Medulla oblongata (tissue), 1 donor: Measurements from ENCODE around the gene HS2ST1.
"Not testable (repeated sequence)": the region's sequence is repeated elsewhere in the genome, so short reads cannot be mapped to it uniquely, and the experiment has no call there.

ENCODE experiments used
- DNase-seq: peaks from one replicate; pipeline ENCODE4 v3.0.0-alpha.2; 2015; ENCODE audit errors: extremely low spot score

Gene HS2ST1

GRCh38 chr1:86925742-86926141 lies 11.3 kb downstream of the HS2ST1 start:
- no peak for DNase-seq

GRCh38 chr1:86926883-86927282 lies 12.4 kb downstream of the HS2ST1 start:
- DNase-seq, result no peak

- DNase-seq, result no peak
Measured at GRCh38 chr1:86928819-86929218, 14.4 kb downstream of the HS2ST1 start.

- DNase-seq, result no peak
Measured at GRCh38 chr1:86933051-86933450, 18.6 kb downstream of the HS2ST1 start.

GRCh38 chr1:86933562-86934377 lies 19.3 kb downstream of the HS2ST1 start:
- DNase-seq, result no peak

- DNase-seq, result no peak
Measured at GRCh38 chr1:86938450-86938849, 24.0 kb downstream of the HS2ST1 start.

- DNase-seq, result no peak
Measured at GRCh38 chr1:86938855-86939254, 24.4 kb downstream of the HS2ST1 start.

- DNase-seq, result no peak
Measured at GRCh38 chr1:86939406-86939805, 25.0 kb downstream of the HS2ST1 start.

- DNase-seq, result no peak
Measured at GRCh38 chr1:86940599-86940998, 26.2 kb downstream of the HS2ST1 start.

GRCh38 chr1:86942042-86942441 lies 27.6 kb downstream of the HS2ST1 start:
- DNase-seq, result no peak

GRCh38 chr1:86942743-86943142 lies 28.3 kb downstream of the HS2ST1 start:
- no peak for DNase-seq

GRCh38 chr1:86948212-86948611 lies 33.8 kb downstream of the HS2ST1 start:
- no peak for DNase-seq

- no peak for DNase-seq
Measured at GRCh38 chr1:86950712-86951419, 36.4 kb downstream of the HS2ST1 start.

- DNase-seq, result no peak
Measured at GRCh38 chr1:86951430-86951829, 37.0 kb downstream of the HS2ST1 start.

GRCh38 chr1:86953167-86953566 lies 38.7 kb downstream of the HS2ST1 start:
- no peak for DNase-seq

- no peak for DNase-seq
Measured at GRCh38 chr1:86955678-86956077, 41.2 kb downstream of the HS2ST1 start.

- DNase-seq, result peak; percentile 24
Measured at GRCh38 chr1:86956221-86956620, 41.8 kb downstream of the HS2ST1 start.

- DNase-seq, result no peak
Measured at GRCh38 chr1:86957221-86957620, 42.8 kb downstream of the HS2ST1 start.

GRCh38 chr1:86960548-86960947 lies 46.1 kb downstream of the HS2ST1 start:
- no peak for DNase-seq

- DNase-seq, result not testable (repeated sequence)
Measured at GRCh38 chr1:86963841-86964240, 49.4 kb downstream of the HS2ST1 start.

GRCh38 chr1:86965012-86965826 lies 50.8 kb downstream of the HS2ST1 start:
- peak; percentile 56 for DNase-seq

GRCh38 chr1:86965827-86966182 lies 51.4 kb downstream of the HS2ST1 start:
- no peak for DNase-seq
